HEK293 (cell line): ENCODE measurements around the gene TAF12.

Experiments used
- CTCF ChIA-PET: fragments of 350-600 bp; formaldehyde crosslinking; extraction: SDS; loops from one replicate; lab custom pipeline; 2021; ENCODE audit warnings: antibody characterized with exemption; lab: Yijun Ruan, JAX
- POLR2A ChIA-PET: fragments of 300-600 bp; formaldehyde crosslinking; extraction: SDS; loops from one replicate; lab custom pipeline; 2020; ENCODE audit warnings: antibody characterized with exemption, inconsistent platforms; lab: Yijun Ruan, JAX
- H3K27ac ChIP-seq: fragments of 200-500 bp; sonication (Bioruptor generic); 2 replicates; pipeline ENCODE4 v1.5.1; 2014; ENCODE audit warnings: low read depth, low read length, control low read depth, inconsistent platforms; ENCODE audit errors: extremely low read depth
- H3K36me3 ChIP-seq, 2 experiments: fragments of 200-500 bp in 1 of 2; sonication (Bioruptor generic) in 1 of 2; 1 replicate in 1 of 2; 2 replicates in 1 of 2; pipeline ENCODE4 v1.5.1; 2014 to 2017; ENCODE audit warnings: inconsistent platforms in 2 of 2, low read length in 2 of 2; ENCODE audit not compliant: control insufficient read depth in 2 of 2, insufficient read depth in 1 of 2
- H3K4me1 ChIP-seq: fragments of 200-500 bp; sonication (Bioruptor generic); 2 replicates; pipeline ENCODE4 v1.5.1; 2014; ENCODE audit warnings: mild to moderate bottlenecking, low read length, inconsistent platforms; ENCODE audit not compliant: control insufficient read depth, insufficient read depth
- H3K4me3 ChIP-seq: 2 replicates; pipeline ENCODE4 v1.5.1; 2011; ENCODE audit warnings: low read depth, mild to moderate bottlenecking, control low read depth, low read length, moderate library complexity
- H3K9me3 ChIP-seq: fragments of 200-500 bp; sonication (Bioruptor generic); 2 replicates; pipeline ENCODE4 v1.5.1; 2014; ENCODE audit warnings: low read depth, low read length, inconsistent platforms; ENCODE audit not compliant: control insufficient read depth, insufficient read depth
- AEBP2 ChIP-seq: fragments of 450-650 bp; formaldehyde crosslinking; IDR thresholded peaks from 2 replicates; pipeline ENCODE4 v1.5.1; 2016; ENCODE audit warnings: missing biosample characterization, missing genetic modification characterization, borderline replicate concordance
- BCL11A ChIP-seq: fragments of 450-650 bp; formaldehyde crosslinking; IDR thresholded peaks from 2 replicates; pipeline ENCODE4 v1.5.1; 2016; ENCODE audit warnings: low read depth, missing biosample characterization, missing genetic modification characterization
- ELK4 ChIP-seq: IDR thresholded peaks from 2 replicates; pipeline ENCODE4 v1.6.1; 2011; ENCODE audit warnings: mild to moderate bottlenecking, low read depth, low read length, borderline replicate concordance
- FEZF1 ChIP-seq: fragments of 450-650 bp; formaldehyde crosslinking; IDR thresholded peaks from 2 replicates; pipeline ENCODE4 v1.5.1; 2016; ENCODE audit warnings: missing biosample characterization, missing genetic modification characterization
- GLIS2 ChIP-seq: fragments of 450-650 bp; formaldehyde crosslinking; IDR thresholded peaks from 2 replicates; pipeline ENCODE4 v1.5.1; 2016; ENCODE audit warnings: missing biosample characterization, missing genetic modification characterization
- KLF1 ChIP-seq: fragments of 450-650 bp; formaldehyde crosslinking; IDR thresholded peaks from 2 replicates; pipeline ENCODE4 v1.5.1; 2016; ENCODE audit warnings: missing biosample characterization, missing genetic modification characterization
- KLF7 ChIP-seq: fragments of 450-650 bp; formaldehyde crosslinking; IDR thresholded peaks from 2 replicates; pipeline ENCODE4 v1.5.1; 2016; ENCODE audit warnings: missing biosample characterization, missing genetic modification characterization, borderline replicate concordance
- SALL2 ChIP-seq: fragments of 450-650 bp; formaldehyde crosslinking; IDR thresholded peaks from 2 replicates; pipeline ENCODE4 v1.5.0; 2017; ENCODE audit warnings: missing biosample characterization, mild to moderate bottlenecking, missing genetic modification characterization, borderline replicate concordance
- ZBTB17 ChIP-seq: fragments of 450-650 bp; formaldehyde crosslinking; IDR thresholded peaks from 2 replicates; pipeline ENCODE4 v1.5.1; 2016; ENCODE audit warnings: missing biosample characterization, missing genetic modification characterization
- ZBTB7A ChIP-seq: fragments of 450-650 bp; formaldehyde crosslinking; IDR thresholded peaks from 2 replicates; pipeline ENCODE4 v1.5.1; 2016; ENCODE audit warnings: low read depth, missing biosample characterization, missing genetic modification characterization
- ZIC2 ChIP-seq: fragments of 450-650 bp; formaldehyde crosslinking; IDR thresholded peaks from 2 replicates; pipeline ENCODE4 v1.5.1; 2016; ENCODE audit warnings: missing biosample characterization, missing genetic modification characterization
- ZNF132 ChIP-seq: fragments of 450-650 bp; formaldehyde crosslinking; IDR thresholded peaks from 2 replicates; pipeline ENCODE4 v1.5.1; 2017; ENCODE audit warnings: missing biosample characterization, missing genetic modification characterization, borderline replicate concordance
- ZNF140 ChIP-seq: fragments of 450-650 bp; formaldehyde crosslinking; IDR thresholded peaks from 2 replicates; pipeline ENCODE4 v1.5.1; 2016; ENCODE audit warnings: missing biosample characterization, missing genetic modification characterization
- ZNF2 ChIP-seq: fragments of 450-650 bp; formaldehyde crosslinking; IDR thresholded peaks from 2 replicates; pipeline ENCODE4 v1.5.1; 2016; ENCODE audit warnings: missing biosample characterization, missing genetic modification characterization
- ZNF202 ChIP-seq: fragments of 450-650 bp; formaldehyde crosslinking; IDR thresholded peaks from 2 replicates; pipeline ENCODE4 v1.5.1; 2016; ENCODE audit warnings: missing biosample characterization, missing genetic modification characterization, borderline replicate concordance
- ZNF221 ChIP-seq: fragments of 450-650 bp; formaldehyde crosslinking; IDR thresholded peaks from 2 replicates; pipeline ENCODE4 v1.5.1; 2017; ENCODE audit warnings: missing biosample characterization, missing genetic modification characterization, borderline replicate concordance
- ZNF341 ChIP-seq: fragments of 450-650 bp; formaldehyde crosslinking; IDR thresholded peaks from 2 replicates; pipeline ENCODE4; 2016; ENCODE audit warnings: low read depth, missing biosample characterization, missing genetic modification characterization
- ZNF350 ChIP-seq: fragments of 450-650 bp; formaldehyde crosslinking; IDR thresholded peaks from 2 replicates; pipeline ENCODE4 v1.5.0; 2017; ENCODE audit warnings: missing biosample characterization, mild to moderate bottlenecking, missing genetic modification characterization
- ZNF391 ChIP-seq: fragments of 450-650 bp; formaldehyde crosslinking; IDR thresholded peaks from 2 replicates; pipeline ENCODE4 v1.5.1; 2016; ENCODE audit warnings: low read depth, missing biosample characterization, missing genetic modification characterization, borderline replicate concordance
- ZNF558 ChIP-seq: fragments of 450-650 bp; formaldehyde crosslinking; IDR thresholded peaks from 2 replicates; pipeline ENCODE4 v1.5.1; 2016; ENCODE audit warnings: missing biosample characterization, missing genetic modification characterization
- ZNF561 ChIP-seq: fragments of 450-650 bp; IDR thresholded peaks from 2 replicates; pipeline ENCODE4 v1.5.1; 2018; ENCODE audit warnings: missing biosample characterization, missing genetic modification characterization, borderline replicate concordance
- ZNF76 ChIP-seq: fragments of 450-650 bp; formaldehyde crosslinking; IDR thresholded peaks from 2 replicates; pipeline ENCODE4; 2016; ENCODE audit warnings: low read depth, missing biosample characterization, missing genetic modification characterization, borderline replicate concordance
- ZNF792 ChIP-seq: fragments of 450-650 bp; formaldehyde crosslinking; IDR thresholded peaks from 2 replicates; pipeline ENCODE4 v1.5.1; 2016; ENCODE audit warnings: missing biosample characterization, missing genetic modification characterization
- ZNF843 ChIP-seq: fragments of 450-650 bp; formaldehyde crosslinking; IDR thresholded peaks from 2 replicates; pipeline ENCODE4 v1.5.1; 2016; ENCODE audit warnings: missing biosample characterization, missing genetic modification characterization
- ZXDB ChIP-seq: fragments of 450-650 bp; formaldehyde crosslinking; IDR thresholded peaks from 2 replicates; pipeline ENCODE4 v1.5.1; 2016; ENCODE audit warnings: missing biosample characterization, missing genetic modification characterization
- TF ChIP-seq, protein P1 (sequence below): fragments of 450-650 bp; IDR thresholded peaks from 2 replicates; pipeline ENCODE4 v1.5.1; 2018; ENCODE audit warnings: missing biosample characterization, missing genetic modification characterization
- TF ChIP-seq, protein P2 (sequence below): fragments of 450-650 bp; formaldehyde crosslinking; IDR thresholded peaks from 2 replicates; pipeline ENCODE4 v1.5.1; 2016; ENCODE audit warnings: missing biosample characterization, missing genetic modification characterization

The TAF12 gene

DNA sequence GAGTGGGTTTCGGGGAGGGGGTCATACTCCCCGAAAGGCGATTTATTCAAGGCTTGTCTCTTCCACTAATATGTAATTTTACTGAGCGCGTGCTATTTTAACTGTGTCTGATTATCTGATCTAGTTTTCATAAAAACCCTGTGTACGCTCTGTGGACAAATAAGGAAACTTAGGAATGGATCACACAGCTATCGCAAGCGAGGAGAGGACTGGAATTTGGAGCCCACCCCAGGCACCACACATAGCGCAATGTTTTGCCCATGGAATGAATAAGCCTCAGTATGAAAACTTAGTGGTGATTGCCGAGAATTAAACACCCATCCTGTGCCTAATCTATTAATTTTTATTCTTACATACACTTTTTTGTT is 60.6 kb downstream of the TAF12 start:
- Histone ChIP-seq H3K27ac (peak overlapping the region; percentile 79; the same call in 1 of the 2 replicates), H3K36me3 (peaks cover 14 to 40% of the 10 kb centered on the region in 2 experiments; a peak in 2 of 3 replicates), H3K9me3 (no peaks in the 10 kb centered on the region)
- TF ChIP-seq ZNF350 (tag by site-specific recombination) (no peak), ZNF561 (tag by site-specific recombination) (no peak), AEBP2 (tag by site-specific recombination) (no peak), KLF1 (tag by site-specific recombination) (no peak), ZXDB (tag by site-specific recombination) (no peak), ZNF132 (tag by site-specific recombination) (no peak), GLIS2 (tag by site-specific recombination) (no peak), ZNF202 (tag by site-specific recombination) (no peak), ZNF558 (no peak), ZNF341 (tag by site-specific recombination) (no peak), ZNF140 (tag by site-specific recombination) (no peak), ZNF221 (tag by site-specific recombination) (no peak), ZBTB17 (tag by site-specific recombination) (no peak)
- TF ChIP-seq, protein P1, sequence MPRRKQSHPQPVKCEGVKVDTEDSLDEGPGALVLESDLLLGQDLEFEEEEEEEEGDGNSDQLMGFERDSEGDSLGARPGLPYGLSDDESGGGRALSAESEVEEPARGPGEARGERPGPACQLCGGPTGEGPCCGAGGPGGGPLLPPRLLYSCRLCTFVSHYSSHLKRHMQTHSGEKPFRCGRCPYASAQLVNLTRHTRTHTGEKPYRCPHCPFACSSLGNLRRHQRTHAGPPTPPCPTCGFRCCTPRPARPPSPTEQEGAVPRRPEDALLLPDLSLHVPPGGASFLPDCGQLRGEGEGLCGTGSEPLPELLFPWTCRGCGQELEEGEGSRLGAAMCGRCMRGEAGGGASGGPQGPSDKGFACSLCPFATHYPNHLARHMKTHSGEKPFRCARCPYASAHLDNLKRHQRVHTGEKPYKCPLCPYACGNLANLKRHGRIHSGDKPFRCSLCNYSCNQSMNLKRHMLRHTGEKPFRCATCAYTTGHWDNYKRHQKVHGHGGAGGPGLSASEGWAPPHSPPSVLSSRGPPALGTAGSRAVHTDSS (tag by site-specific recombination) = no peak
- TF ChIP-seq, all 188 proteins: peak for 0
- peak overlapping the region; percentile 54 for H3K4me3 ChIP-seq
- CTCF ChIA-PET = interaction anchor here (0.7 to 3.5 kb wide), 9 partner anchors 21 to 333 kb away, joined by 3 to 25 read pairs (median 5); partner anchors contain the start of gene TRNAU1AP
- H3K4me1 ChIP-seq = no peaks in the 10 kb centered on the region; the same call in 1 of the 2 replicates
- POLR2A ChIA-PET = interaction anchor here (0.5 to 3.3 kb wide), 69 partner anchors 8 to 1217 kb away, joined by 3 to 56 read pairs (median 5); partner anchors contain the start of genes ATP5IF1, FAM76A, GMEB1 and MED18

- POLR2A ChIA-PET = interaction anchor here (0.5 to 3.3 kb wide), 77 partner anchors 9 to 1216 kb away, joined by 3 to 56 read pairs (median 4); partner anchors contain the start of genes ATP5IF1, EPB41, FAM76A and GMEB1
- CTCF ChIA-PET = interaction anchor here (0.7 to 3.5 kb wide), 15 partner anchors 13 to 1304 kb away, joined by 3 to 25 read pairs (median 4); partner anchors contain the start of gene TRNAU1AP
- Histone ChIP-seq H3K27ac (peak overlapping the region; percentile 79), H3K4me3 (peak overlapping the region; percentile 74), H3K9me3 (no peaks in the 10 kb centered on the region), H3K36me3 (peaks cover 14 to 45% of the 10 kb centered on the region in 2 experiments; a peak in 2 of 3 replicates), H3K4me1 (no peaks in the 10 kb centered on the region; the same call in 1 of the 2 replicates)
- TF ChIP-seq ZNF792 = no peak
- peak; percentile 75 for TF ChIP-seq ZNF843 (tag by site-specific recombination)
- TF ChIP-seq ELK4 = no peak
- peak; percentile 96 for TF ChIP-seq ZNF76 (tag by site-specific recombination)
- TF ChIP-seq ZNF2 (tag by site-specific recombination) = peak; percentile 95
- TF ChIP-seq ZIC2 (tag by site-specific recombination) = peak; percentile 39; the same call in 1 of the 2 replicates
- no peak; the same call in 1 of the 2 replicates for TF ChIP-seq FEZF1 (tag by site-specific recombination)
- TF ChIP-seq, protein P2, sequence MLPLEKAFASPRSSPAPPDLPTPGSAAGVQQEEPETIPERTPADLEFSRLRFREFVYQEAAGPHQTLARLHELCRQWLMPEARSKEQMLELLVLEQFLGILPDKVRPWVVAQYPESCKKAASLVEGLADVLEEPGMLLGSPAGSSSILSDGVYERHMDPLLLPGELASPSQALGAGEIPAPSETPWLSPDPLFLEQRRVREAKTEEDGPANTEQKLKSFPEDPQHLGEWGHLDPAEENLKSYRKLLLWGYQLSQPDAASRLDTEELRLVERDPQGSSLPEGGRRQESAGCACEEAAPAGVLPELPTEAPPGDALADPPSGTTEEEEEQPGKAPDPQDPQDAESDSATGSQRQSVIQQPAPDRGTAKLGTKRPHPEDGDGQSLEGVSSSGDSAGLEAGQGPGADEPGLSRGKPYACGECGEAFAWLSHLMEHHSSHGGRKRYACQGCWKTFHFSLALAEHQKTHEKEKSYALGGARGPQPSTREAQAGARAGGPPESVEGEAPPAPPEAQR = 0 out of 2 replicates have a peak, but pooled peaks have one; percentile 6
- TF ChIP-seq KLF7 (tag by site-specific recombination) = peak; percentile 100
- peak; percentile 95 for TF ChIP-seq ZXDB (tag by site-specific recombination)
- TF ChIP-seq SALL2 (tag by site-specific recombination) = peak; percentile 55; the same call in 1 of the 2 replicates
- peak; percentile 97 for TF ChIP-seq ZNF391
- peak; percentile 71 for TF ChIP-seq ZBTB7A (tag by site-specific recombination)
- peak; percentile 17; the same call in 1 of the 2 replicates for TF ChIP-seq BCL11A
Observed at GRCh38 chr1:28581531-28582247, 61.2 kb downstream of the TAF12 start.
